HTR-8/SVneo (cell line): ENCODE results near the gene FBXO15.

Experiments
- DNase-seq: peaks from one replicate; pipeline ENCODE4 v3.0.0; 2011; ENCODE audit warnings: low spot score, mixed read lengths; ENCODE audit not compliant: insufficient read length
- FAIRE-seq: peaks from 2 replicates; lab custom pipeline; 2011; peaks lifted over from hg19 to GRCh38; lab: Jason Lieb, UNC

FBXO15 gene

GRCh38 chr18:74147779-74148542 is at the start of gene FBXO15, which contains the start of gene TIMM21:
FBXO15 (minus strand) TSS chr18:74147834; CDS start chr18:74147785, 49 bp downstream.
TIMM21 (plus strand) TSS chr18:74148523; CDS start chr18:74148809, 286 bp downstream.
- DNase-seq: peak; percentile 76
- peak; percentile 92 for FAIRE-seq

GRCh38 chr18:74196220-74197119 is 48.8 kb upstream of the FBXO15 start:
- DNase-seq: peak; percentile 64
- no peak for FAIRE-seq

- FAIRE-seq: no peak
- no peak for DNase-seq
Observed at GRCh38 chr18:74194691-74195090, 47.1 kb upstream of the FBXO15 start.

GRCh38 chr18:74191577-74191976 is 43.9 kb upstream of the FBXO15 start:
- FAIRE-seq (no peak), DNase-seq (no peak)

- DNase-seq (no peak), FAIRE-seq (no peak)
Observed at GRCh38 chr18:74190086-74190485, 42.5 kb upstream of the FBXO15 start.

- DNase-seq: no peak
- no peak for FAIRE-seq
Observed at GRCh38 chr18:74186661-74187060, 39.0 kb upstream of the FBXO15 start.

- FAIRE-seq (no peak), DNase-seq (no peak)
Observed at GRCh38 chr18:74185860-74186259, 38.2 kb upstream of the FBXO15 start.

- DNase-seq: no peak
- no peak for FAIRE-seq
Observed at GRCh38 chr18:74184875-74185274, 37.2 kb upstream of the FBXO15 start.

- DNase-seq (no peak), FAIRE-seq (no peak)
Observed at GRCh38 chr18:74183130-74183529, 35.5 kb upstream of the FBXO15 start.

- no peak for DNase-seq
- no peak for FAIRE-seq
Observed at GRCh38 chr18:74182335-74182734, 34.7 kb upstream of the FBXO15 start.

GRCh38 chr18:74179623-74180199 is 32.1 kb upstream of the FBXO15 start:
- no peak for DNase-seq
- no peak for FAIRE-seq

- FAIRE-seq (no peak), DNase-seq (no peak)
Observed at GRCh38 chr18:74178884-74179283, 31.2 kb upstream of the FBXO15 start.

- no peak for DNase-seq
- no peak for FAIRE-seq
Observed at GRCh38 chr18:74175658-74176057, 28.0 kb upstream of the FBXO15 start.

GRCh38 chr18:74173434-74173750 is 25.8 kb upstream of the FBXO15 start:
- DNase-seq (no peak), FAIRE-seq (no peak)

- FAIRE-seq: no peak
- no peak for DNase-seq
Observed at GRCh38 chr18:74172697-74173433, 25.2 kb upstream of the FBXO15 start.

- FAIRE-seq (no peak), DNase-seq (no peak)
Observed at GRCh38 chr18:74171910-74172606, 24.4 kb upstream of the FBXO15 start.

GRCh38 chr18:74166386-74166785 is 18.8 kb upstream of the FBXO15 start:
- FAIRE-seq: no peak
- DNase-seq: no peak

- no peak for FAIRE-seq
- no peak for DNase-seq
Observed at GRCh38 chr18:74163019-74163660, 15.5 kb upstream of the FBXO15 start.

GRCh38 chr18:74155276-74155675 is 7.6 kb upstream of the FBXO15 start:
- FAIRE-seq: no peak
- no peak for DNase-seq
